DMS79 (cell line): Measurements from ENCODE around the gene PTPN20.

Experiments
- DNase-seq: peaks from one replicate; lab custom pipeline; 2025; lab: John Stamatoyannopoulos, UW

The PTPN20 gene

DNA sequence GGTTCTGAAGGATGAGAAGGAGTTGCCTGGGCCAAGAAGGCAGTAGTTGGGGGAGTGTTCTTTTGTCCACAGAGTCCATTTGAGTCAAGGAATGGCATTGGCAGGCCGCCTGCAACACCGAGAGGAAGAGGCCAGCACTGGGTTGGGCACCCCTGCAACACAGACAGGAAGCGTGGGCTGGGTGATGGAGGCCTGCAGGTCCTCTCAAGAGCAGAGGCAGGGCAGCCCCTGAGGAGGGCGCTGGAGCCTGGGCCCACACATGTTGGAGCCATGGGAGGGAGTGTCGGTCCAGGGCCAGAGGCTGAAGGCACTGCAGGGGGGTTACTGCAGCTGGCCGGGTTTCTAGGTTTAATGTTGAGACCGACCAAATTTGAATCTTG, 137.3 kb downstream of the PTPN20 start:
- no peak for DNase-seq

DNA sequence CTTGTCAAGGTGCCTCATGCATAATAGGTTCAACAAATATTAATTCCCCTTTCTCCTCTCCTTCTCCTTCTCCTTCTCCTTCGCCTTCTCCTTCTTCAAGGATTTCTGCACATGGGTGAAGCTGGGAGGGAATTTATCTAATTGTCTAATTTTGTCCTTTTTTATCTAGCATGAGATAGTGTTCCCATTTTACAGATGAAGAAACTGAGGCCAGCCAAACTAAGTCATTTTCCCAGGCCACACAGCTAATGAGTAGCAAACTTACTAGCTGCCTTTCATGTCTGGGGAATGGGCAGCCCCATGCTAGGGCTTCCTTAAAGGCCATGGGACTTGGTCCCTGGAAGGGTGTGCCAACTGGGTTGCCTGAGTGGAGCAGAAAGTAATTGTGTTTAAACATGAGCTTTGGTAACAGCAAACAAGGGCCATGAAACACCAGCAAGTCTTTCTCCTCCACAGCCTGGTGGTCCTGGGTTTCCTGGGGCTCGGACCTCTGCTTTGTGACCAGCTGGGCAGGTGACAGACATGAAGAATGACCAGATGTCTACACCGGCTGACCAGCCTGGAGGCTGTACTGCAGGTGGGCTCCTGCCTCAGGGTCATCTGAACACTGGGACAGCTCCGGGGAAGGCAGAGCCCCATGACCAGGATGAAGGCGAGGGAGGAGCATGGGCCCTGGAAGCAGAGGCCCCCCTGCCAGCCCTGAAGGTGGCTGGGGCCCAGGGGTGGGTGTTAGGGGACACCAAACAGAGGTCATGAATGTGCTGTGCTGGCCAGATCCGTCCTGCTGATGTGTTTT, 138.0 kb downstream of the PTPN20 start:
- DNase-seq: no peak

DNA sequence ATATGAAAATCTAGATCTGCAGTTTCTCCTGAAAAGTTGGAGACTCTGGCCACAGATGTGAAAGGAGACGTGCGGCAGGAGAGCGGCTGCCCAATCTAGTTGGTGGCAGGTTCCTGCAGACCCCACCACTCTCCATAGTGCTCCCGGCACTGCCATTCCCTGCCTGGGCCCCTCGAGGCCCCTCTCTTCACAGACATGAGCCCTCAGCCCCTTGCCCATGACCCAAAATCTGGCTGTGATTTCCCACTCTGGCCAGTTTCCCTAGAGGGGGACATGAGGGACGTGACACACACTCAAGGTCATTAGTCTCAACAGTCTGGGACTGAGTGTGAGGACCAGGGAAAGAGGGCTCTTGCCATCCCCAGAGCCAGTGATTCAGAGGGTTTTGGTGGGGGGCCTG, 138.7 kb downstream of the PTPN20 start:
- DNase-seq: no peak

DNA sequence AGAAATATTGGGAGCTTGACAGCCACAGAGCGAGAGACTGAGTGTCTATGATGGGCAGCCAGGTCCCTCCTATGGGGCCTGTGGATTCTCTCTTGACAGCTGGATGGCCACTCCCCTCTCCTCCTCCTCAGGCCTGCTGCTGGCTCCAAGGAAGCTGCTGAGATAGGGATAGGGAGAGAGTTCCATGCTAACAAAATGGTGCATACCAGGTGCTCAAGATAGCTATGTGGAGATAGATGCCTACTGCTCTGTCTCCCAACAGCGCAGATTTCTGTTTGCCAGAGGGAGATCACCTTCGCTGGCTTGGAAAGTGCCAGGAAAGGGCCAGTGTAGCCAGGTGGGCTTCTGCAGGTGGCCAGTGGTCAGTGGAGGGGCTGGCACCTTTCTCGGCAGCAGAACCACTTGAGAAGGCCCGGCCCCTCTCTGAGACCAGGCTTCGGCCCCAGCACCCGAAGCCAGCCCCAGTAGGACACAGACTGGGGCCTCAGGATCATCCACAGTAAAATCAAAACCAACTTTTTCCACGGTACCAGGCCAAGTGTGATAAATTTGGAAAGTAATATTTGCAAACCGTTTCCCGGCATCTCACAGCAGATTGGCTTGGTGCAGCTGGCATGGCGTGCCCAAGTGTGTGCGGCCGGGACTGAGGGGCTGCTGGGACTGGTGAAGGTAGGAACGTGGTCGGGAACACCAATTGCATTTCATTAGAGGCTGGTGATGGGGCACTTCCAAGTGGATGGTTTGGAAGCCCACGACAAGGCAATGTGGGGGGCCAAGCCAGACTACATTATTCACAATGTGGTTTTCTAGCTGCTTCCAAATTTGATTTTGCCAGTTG, 139.6 kb downstream of the PTPN20 start:
- no peak for DNase-seq

DNA sequence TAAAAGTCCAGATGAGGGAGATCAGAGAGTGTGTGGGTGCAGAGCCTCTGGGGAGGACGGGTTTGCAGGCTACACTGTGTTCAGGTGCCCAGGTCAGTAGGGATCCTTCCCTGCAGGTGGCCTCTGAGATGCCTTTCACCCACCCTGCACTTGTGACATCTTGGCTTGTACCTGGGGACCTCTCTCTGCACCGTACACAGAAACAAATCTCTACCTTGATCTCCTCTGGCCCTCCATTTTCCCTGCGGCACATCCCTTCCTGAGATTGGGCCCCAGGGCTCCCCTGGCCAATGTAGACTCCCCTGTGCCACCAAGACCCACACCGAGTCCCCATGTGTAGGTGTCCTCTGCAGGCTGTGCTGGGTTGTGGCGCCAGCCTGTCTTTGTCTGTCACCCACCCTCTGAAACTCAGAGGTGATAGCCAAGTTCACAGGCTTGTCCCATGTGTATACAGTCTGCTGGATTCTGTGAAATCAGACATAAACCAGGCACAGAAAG, 140.6 kb downstream of the PTPN20 start:
- DNase-seq: no peak
